H7 (cell line): ENCODE measurements around the gene ZNF445. TPM values are rescaled to one million over a fixed set of nuclear protein-coding genes. Genes with fewer than 3 reads are reported as not detected.
"Not testable (repeated sequence)": the region's sequence is repeated elsewhere in the genome, so short reads cannot be mapped to it uniquely, and the experiment has no call there.

Experiments
- DNase-seq: peaks from one replicate; pipeline ENCODE4 v3.0.0; 2012
- H3K27me3 ChIP-seq: 2 replicates; pipeline ENCODE4 v1.6.0; 2011; ENCODE audit warnings: mild to moderate bottlenecking, low read length; ENCODE audit not compliant: control insufficient read depth, insufficient read depth
- H3K36me3 ChIP-seq: replicated peaks from 2 replicates; pipeline ENCODE4 v1.5.1; 2011; ENCODE audit warnings: low read length; ENCODE audit not compliant: control insufficient read depth, insufficient read depth
- H3K4me3 ChIP-seq: 2 replicates; pipeline ENCODE4 v1.5.1; 2011; ENCODE audit warnings: low read depth, mild to moderate bottlenecking, control low read depth, low read length, moderate library complexity; ENCODE audit not compliant: insufficient read depth
- total RNA-seq: library from RNA; depleted of rRNA; stranded (reverse); fragments of >200 nt; shearing (Covaris generic); gene quantifications from 2 replicates; pipeline ENCODE4 v1.2.3, GENCODE V29; 2014

Gene ZNF445
- total RNA-seq, 1 experiment from 2014 or later: 7.1 TPM

DNA sequence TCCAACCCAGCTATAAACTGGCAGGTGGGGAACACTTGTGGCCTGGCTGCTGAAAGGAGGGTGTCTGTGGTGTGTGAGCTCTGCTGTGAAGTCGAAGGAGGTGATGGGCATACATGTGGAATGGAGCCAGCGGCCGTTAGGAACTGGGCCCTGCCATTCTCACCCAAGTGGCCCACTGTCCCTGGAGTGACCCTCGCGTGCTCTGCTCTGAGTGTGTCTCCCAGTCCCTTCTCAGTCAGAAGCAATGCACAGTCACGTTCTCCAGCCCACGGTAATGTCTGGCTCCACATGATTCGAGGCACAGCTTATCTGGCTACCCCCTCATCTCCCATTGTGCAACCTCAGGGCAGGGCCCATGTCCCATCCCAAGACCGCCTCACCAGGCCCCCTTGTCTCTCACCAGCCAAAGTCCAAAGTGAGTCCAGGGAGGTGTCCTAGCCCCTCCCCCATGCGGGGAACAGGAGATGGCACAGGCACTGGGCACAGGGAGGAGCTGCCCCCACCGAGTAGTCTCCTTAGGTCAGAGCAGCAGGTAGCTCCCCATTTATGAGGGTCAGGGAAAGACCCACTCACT lies 62.9 kb downstream of the ZNF445 start:
- no peak for DNase-seq
- Histone ChIP-seq H3K36me3 (no peaks in the 10 kb centered on the region), H3K27me3 (no peaks in the 10 kb centered on the region), H3K4me3 (no peak overlapping the region)

DNA sequence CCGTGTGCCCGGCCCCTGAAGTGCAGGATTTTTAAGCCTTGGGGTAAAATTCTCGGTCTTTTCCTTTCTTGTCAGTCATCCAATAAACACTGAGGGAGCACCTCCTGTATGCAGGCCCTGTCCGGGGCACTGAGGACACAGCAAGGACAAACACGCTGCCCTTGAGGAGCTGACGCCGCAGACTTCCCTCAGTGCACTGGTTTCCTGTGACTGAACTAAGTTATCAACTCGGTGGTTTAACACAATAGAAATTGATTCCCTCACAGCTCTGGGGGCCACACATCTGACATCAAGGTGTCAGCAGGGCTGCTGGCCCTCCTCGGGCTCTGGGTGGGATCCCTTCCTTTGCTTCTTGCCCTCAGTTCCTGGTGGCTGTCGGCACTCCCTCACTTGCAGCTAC lies 65.1 kb downstream of the ZNF445 start:
- no peak for DNase-seq
- H3K27me3 ChIP-seq: no peaks in the 10 kb centered on the region
- no peak overlapping the region for H3K4me3 ChIP-seq
- no peaks in the 10 kb centered on the region for H3K36me3 ChIP-seq

DNA sequence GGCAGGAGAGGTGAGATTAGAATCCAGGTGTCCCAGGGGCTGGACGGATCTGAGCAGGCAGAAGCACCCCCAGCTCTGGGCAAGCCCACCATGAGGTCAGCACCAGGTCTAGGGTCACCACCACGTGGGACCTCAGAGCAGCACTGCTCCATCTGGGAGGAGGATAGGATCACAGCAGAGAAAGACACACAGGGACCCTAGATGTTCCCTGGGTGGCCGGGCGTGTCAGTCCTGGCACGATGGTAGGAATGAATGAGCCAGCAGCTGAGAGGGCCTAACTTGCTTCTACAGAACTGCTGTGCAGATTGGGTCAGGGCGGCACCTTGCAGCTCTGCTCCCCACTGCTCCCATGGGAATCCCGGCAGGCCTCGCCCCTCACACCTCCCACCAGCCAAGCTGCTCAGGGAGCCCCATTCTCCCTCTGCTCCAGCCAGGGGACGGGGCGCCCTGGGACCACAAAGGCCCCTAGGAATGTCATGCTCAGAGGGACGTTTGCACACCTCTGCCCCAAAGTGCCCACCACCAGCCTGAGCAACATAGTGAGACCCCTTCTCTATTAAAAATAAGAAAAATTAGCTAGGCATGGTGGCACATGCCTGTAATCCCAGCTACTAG lies 66.3 kb downstream of the ZNF445 start:
- DNase-seq: no peak
- H3K4me3 ChIP-seq: no peak overlapping the region
- H3K36me3 ChIP-seq: no peaks in the 10 kb centered on the region
- no peaks in the 10 kb centered on the region for H3K27me3 ChIP-seq

DNA sequence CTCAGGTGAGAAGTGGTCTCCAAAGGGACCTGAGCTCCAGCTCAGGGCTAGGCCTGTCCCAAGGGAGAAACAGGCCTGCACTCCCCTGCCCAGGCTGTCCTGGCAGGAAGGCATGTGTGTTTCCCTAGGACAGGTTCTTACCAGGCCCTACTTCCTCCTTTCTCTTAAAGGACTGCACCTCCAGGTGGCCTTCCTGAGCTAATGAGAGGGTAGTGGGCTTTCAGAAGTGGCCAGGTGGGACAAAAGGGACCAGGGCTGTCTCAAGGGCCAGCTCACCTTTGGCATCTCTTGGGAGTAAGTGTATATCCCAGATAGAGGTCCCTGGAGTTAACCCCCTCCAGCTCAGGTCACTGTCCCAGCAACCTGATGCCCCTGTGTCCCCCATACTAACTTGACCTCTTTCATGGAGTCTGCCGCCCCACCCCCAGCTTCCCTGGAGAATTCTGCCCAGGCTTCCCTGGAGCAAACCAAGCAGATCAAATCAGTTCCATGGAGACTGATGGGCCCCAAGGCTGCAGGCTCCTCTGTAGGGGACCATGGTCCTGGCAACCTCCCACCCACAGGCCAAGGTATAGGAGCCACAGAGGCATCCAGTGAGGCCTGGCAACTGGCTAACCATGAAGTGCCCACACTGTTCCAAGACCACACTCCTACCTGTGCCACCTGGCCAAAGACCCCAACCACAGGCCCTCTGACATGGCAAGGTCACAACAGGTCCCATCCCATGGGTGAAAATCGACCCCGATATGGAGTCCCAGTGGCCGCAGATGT lies 67.6 kb downstream of the ZNF445 start:
- Histone ChIP-seq H3K27me3 (no peaks in the 10 kb centered on the region), H3K4me3 (no peak overlapping the region), H3K36me3 (no peaks in the 10 kb centered on the region)
- no peak for DNase-seq

DNA sequence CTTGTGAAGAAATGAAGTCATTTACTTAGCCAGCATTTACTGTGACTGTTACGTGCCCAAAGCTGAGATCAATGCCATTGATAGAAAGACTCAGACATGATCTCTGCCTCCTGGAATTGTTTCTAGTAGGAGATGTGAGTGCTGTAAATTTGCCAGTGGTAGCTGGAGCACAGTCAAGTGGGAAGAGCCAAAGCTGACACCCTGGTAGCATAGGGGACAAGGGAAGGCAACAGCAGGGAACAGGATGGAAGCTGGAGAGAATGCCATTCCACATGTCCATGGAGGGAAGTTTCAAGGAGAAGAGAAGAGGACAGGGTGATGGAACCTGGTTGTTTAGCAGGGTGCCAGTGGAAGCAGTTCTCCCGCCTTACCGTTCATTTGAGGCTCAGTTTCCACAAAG lies 74.9 kb downstream of the ZNF445 start:
- H3K4me3 ChIP-seq: no peak overlapping the region
- H3K36me3 ChIP-seq: no peaks in the 10 kb centered on the region
- H3K27me3 ChIP-seq: no peaks in the 10 kb centered on the region
- DNase-seq: no peak

DNA sequence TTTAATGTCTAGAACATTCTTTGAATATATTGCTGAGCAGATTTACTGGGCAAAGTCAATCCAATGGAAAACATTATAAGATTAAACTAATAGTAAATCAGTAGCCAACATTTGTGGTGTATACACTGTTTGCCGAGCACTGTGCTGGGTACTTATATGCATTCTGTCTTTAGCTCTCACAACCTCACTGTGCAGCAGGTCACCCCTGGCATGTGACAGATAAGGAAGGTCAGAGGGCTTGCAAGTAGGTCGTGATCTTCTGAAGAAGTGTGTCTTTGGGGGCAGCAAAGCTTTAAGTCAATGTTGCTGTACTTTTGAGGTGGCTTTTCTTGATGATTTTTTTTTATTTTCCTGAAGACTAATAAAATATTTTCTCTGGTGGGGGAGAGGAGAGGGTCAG lies 76.7 kb downstream of the ZNF445 start:
- DNase-seq: no peak
- Histone ChIP-seq H3K4me3 (no peak overlapping the region), H3K36me3 (no peaks in the 10 kb centered on the region), H3K27me3 (no peaks in the 10 kb centered on the region)

DNA sequence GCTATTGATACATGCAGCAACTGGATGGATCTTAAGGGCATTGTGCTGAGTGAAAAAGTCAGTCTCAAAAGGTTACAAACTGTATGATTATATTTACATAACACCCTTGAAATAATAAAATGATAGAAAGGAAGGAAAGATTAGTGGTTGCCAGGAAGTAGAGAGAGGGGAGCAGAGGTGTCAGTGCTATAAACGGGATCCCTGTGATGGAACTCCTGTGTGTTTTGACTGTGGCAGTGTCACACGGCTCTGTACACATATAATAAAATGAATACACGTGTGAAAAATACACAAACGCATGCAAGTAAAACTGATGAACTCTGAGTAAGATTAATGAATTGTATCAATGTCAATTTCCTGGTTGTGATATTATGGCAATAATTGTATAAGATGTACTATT lies 78.6 kb downstream of the ZNF445 start:
- DNase-seq: no peak

DNA sequence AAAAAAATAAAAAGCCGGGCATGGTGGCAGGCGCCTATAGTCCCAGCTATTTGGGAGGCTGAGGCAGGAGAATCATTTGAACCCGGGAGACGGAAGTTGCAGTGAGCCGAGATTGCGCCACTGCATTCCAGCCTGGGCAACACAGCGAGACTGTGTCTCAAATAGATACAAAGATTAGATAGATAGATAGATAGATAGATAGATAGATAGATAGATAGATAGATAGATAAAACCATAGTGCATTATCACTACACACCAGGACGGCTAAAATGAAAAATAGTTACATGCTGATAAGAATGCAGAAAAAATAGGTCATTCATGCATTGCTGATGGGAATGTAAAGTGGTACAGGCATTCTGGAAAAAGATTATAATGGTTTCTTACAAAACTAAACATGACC lies 79.2 kb downstream of the ZNF445 start:
- H3K27me3 ChIP-seq, H3K4me3 ChIP-seq, DNase-seq, H3K36me3 ChIP-seq: not testable (repeated sequence)

More for the DNA sequence above, 78.6 kb downstream of the ZNF445 start:
- Histone ChIP-seq H3K27me3 (no peaks in the 10 kb centered on the region), H3K36me3 (no peaks in the 10 kb centered on the region), H3K4me3 (no peak overlapping the region)

DNA sequence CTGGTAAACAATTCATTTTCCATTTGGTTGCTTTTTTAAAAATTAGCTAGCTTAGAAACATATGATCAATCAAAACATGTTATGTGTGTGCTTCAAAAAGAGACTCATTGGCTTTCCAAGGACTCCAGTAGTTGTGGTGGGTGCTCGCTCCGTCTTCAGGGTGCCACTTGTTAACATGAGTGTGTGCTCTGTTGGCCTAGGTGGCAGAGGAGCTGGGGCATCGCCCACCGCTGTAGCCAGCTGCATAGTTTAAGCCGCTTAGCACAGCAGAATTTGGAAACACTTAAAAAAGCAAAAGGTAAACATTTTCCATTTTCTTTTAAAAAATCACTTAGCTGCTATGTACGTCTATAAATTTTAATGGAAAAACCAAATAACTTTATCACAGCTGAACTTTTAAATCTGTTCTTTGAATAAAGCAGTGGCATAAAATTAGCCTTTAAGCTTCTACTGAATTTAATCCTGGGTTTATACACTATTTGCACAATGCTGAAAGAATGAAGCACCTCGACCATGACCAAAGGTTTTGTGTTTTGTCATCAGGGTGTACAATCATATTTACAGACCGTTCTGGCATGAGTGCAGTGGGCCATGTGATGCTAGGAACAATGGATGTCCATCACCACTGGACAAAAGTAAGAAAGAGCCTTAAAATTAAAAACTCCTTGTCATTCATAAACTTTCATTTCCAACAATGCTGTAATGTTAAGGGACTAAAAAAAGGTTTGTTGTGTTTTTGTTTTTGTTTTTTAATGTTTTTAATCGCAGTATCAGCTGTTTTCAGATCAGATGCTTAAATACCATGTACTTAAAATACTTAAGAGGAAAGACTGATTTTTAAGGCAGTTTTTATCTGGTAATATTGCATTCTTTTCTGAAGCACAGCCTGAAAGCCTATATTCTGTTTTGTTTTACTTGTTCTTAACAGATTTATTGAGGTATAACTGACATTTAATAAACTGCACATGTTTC lies 81.0 kb downstream of the ZNF445 start:
- no peak for DNase-seq
- no peaks in the 10 kb centered on the region for H3K27me3 ChIP-seq
- no peak overlapping the region for H3K4me3 ChIP-seq
- H3K36me3 ChIP-seq: no peaks in the 10 kb centered on the region

DNA sequence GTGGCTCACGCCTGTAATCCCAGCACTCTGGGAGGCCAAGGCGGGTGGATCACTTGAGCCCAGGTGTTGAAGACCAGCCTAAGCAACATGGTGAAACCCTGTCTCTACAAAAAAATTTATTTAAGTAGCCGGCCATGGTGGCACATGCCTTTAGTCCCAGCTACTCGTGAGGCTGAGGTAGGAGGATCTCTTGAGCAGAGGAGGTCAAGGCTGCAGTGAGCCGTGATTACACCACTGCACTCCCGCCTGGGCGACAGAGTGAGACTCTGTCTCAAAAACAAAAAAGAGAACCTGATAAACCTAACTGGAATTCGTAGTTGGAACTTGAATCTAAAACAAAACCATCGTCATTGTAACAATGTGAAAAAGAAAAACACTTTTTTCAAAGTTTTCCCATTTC lies 81.8 kb downstream of the ZNF445 start:
- H3K27me3 ChIP-seq: no peaks in the 10 kb centered on the region
- H3K36me3 ChIP-seq: no peaks in the 10 kb centered on the region
- H3K4me3 ChIP-seq: no peak overlapping the region
- DNase-seq: no peak

DNA sequence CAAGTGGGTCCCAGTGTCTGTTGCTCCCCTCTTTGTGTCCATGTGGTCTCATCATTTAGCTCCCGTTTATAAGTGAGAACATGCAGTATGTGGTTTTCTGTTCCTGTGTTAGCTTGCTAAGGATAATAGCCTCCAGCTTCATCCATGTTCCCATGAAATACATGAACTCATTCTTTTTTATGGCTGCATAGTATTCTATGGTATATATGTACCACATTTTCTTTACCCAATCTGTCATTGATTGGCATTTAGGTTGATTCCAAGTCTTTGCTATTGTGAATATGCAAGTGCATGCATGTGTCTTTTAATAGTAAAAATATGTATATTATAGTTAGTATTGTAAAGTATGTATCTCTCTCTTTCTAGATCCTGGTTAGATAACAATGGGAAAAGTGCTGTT lies 85.0 kb downstream of the ZNF445 start:
- H3K4me3 ChIP-seq: no peak overlapping the region
- no peak for DNase-seq
- H3K36me3 ChIP-seq: no peaks in the 10 kb centered on the region

DNA sequence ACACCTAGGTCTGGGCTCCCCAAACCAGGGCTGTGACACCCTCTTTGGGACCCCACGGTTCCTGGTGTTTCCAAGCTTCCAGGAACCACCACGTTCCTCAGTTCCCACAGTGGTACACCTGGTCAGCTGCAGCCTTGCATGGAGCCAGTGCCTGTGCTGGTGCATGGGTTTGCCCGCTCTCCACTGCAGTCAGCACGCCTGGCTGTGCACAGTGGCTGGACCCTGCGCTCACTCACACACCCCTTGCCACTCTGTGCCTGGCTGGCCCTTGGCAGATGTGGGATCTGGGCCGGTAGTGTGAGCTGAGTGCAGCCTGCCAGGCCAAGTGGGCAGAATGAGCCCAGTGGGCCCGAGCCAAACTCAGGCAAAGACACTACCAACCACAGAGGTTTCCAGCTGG lies 90.1 kb downstream of the ZNF445 start:
- DNase-seq: no peak
- Histone ChIP-seq H3K36me3 (no peaks in the 10 kb centered on the region), H3K27me3 (no peaks in the 10 kb centered on the region), H3K4me3 (no peak overlapping the region)

More for the DNA sequence above, 85.0 kb downstream of the ZNF445 start:
- no peaks in the 10 kb centered on the region for H3K27me3 ChIP-seq
